Measurements from ENCODE around the gene CEBPA.

CEBPA gene

DNA sequence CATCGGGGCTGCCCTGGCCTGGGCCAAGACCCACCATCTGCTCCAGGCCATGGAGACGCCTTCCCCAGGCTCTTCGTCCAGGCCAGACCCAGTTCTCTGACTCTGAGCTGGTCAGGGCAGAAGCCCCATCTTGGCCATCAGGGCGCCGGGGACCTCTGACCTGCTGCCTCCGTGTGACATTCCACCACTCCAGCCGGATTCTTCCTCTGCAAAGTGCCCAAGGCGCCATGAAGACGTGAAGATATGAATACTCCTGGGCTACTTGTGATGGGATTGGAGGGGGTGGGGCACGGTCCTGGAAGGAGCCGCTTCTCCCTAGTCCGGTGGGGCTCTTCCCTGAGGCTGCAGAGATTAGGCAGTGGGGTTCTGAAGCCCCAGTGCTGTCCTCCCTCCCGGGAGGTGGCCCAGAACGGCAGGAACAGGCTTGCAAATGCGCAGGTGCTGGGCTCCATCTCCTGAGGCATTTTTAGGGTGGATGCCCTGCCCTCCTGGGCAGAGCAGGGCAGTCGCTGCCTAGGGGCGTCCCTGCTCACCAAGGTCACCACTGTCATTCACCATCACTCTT lies 50.7 kb downstream of the CEBPA start:
- TF ChIP-seq, protein P1, sequence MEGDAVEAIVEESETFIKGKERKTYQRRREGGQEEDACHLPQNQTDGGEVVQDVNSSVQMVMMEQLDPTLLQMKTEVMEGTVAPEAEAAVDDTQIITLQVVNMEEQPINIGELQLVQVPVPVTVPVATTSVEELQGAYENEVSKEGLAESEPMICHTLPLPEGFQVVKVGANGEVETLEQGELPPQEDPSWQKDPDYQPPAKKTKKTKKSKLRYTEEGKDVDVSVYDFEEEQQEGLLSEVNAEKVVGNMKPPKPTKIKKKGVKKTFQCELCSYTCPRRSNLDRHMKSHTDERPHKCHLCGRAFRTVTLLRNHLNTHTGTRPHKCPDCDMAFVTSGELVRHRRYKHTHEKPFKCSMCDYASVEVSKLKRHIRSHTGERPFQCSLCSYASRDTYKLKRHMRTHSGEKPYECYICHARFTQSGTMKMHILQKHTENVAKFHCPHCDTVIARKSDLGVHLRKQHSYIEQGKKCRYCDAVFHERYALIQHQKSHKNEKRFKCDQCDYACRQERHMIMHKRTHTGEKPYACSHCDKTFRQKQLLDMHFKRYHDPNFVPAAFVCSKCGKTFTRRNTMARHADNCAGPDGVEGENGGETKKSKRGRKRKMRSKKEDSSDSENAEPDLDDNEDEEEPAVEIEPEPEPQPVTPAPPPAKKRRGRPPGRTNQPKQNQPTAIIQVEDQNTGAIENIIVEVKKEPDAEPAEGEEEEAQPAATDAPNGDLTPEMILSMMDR (IDR thresholded peaks at IDR 0.05; ENCODE audit: low read depth, low read length) = no peak
- no peak for TF ChIP-seq EZH2phosphoT487 (IDR thresholded peaks at IDR 0.05; ENCODE audit: low read depth)
- H3K27me3 ChIP-seq (ENCODE audit: low read depth, low read length) = 0 out of 2 replicates have a peak, but pooled peaks cover 2% of the 10 kb centered on the region
- H3K4me3 ChIP-seq (ENCODE audit: low read length) = no peak overlapping the region
- no peaks in the 10 kb centered on the region for H3K9me3 ChIP-seq (ENCODE audit: insufficient read depth, low read length)
- no peak overlapping the region for H3K27ac ChIP-seq (ENCODE audit: low read length)
- H3K9ac ChIP-seq (ENCODE audit: low read length) = no peak overlapping the region
- no peaks in the 10 kb centered on the region for H3K4me1 ChIP-seq (ENCODE audit: low read length)
- no peaks in the 10 kb centered on the region for H4K20me1 ChIP-seq (ENCODE audit: insufficient read depth, low read length)
- no peak overlapping the region for H3K4me2 ChIP-seq (ENCODE audit: low read length)
- no peaks in the 10 kb centered on the region for H3K79me2 ChIP-seq (ENCODE audit: low read length)
- H3K36me3 ChIP-seq (replicated peaks; ENCODE audit: low read depth, low read length) = no peaks in the 10 kb centered on the region
- no peak overlapping the region for H2AFZ ChIP-seq (ENCODE audit: low read depth, low read length)

DNA sequence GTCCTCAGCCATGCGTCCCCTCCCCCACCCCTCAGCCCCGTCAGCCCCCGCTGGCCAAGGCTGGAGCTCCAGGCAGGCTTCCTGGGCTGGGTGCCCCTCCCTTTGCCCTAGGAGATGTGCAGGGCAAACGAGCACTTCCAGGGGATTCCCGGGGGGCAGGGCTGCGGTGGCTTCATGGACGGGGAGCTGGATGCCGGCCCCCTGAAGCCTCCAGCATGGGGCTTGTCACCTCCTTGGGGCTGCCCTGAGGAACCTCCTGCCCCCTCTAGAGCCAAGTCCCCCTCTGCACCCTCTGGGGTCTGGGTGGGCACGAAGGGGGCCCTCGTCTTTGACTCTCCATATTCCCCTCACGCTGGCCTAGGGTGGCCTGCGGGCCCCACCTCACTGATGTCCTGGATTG lies 51.3 kb downstream of the CEBPA start:
- TF ChIP-seq EZH2phosphoT487 (IDR thresholded peaks at IDR 0.05; ENCODE audit: low read depth) = no peak
- TF ChIP-seq, protein P1 (IDR thresholded peaks at IDR 0.05; ENCODE audit: low read depth, low read length) = no peak
- Histone ChIP-seq H3K4me1 (ENCODE audit: low read length) (no peaks in the 10 kb centered on the region), H2AFZ (ENCODE audit: low read depth, low read length) (no peak overlapping the region), H3K4me3 (ENCODE audit: low read length) (no peak overlapping the region), H3K4me2 (ENCODE audit: low read length) (no peak overlapping the region), H3K9me3 (ENCODE audit: insufficient read depth, low read length) (no peaks in the 10 kb centered on the region), H3K27ac (ENCODE audit: low read length) (no peak overlapping the region), H4K20me1 (ENCODE audit: insufficient read depth, low read length) (no peaks in the 10 kb centered on the region), H3K27me3 (ENCODE audit: low read depth, low read length) (0 out of 2 replicates have a peak, but pooled peaks cover 2% of the 10 kb centered on the region), H3K79me2 (ENCODE audit: low read length) (no peaks in the 10 kb centered on the region), H3K9ac (ENCODE audit: low read length) (no peak overlapping the region), H3K36me3 (replicated peaks; ENCODE audit: low read depth, low read length) (no peaks in the 10 kb centered on the region)

GRCh38 chr19:33250500-33250899 lies 51.8 kb downstream of the CEBPA start:
- H3K9ac ChIP-seq (ENCODE audit: low read length) = no peak overlapping the region
- H3K27ac ChIP-seq (ENCODE audit: low read length) = no peak overlapping the region
- H2AFZ ChIP-seq (ENCODE audit: low read depth, low read length) = no peak overlapping the region
- no peaks in the 10 kb centered on the region for H3K4me1 ChIP-seq (ENCODE audit: low read length)
- no peaks in the 10 kb centered on the region for H3K36me3 ChIP-seq (replicated peaks; ENCODE audit: low read depth, low read length)
- H3K4me3 ChIP-seq (ENCODE audit: low read length) = no peak overlapping the region
- H3K4me2 ChIP-seq (ENCODE audit: low read length) = no peak overlapping the region
- TF ChIP-seq, protein P1 (IDR thresholded peaks at IDR 0.05; ENCODE audit: low read depth, low read length) = no peak
- TF ChIP-seq EZH2phosphoT487 (IDR thresholded peaks at IDR 0.05; ENCODE audit: low read depth) = no peak
- H4K20me1 ChIP-seq (ENCODE audit: insufficient read depth, low read length) = no peaks in the 10 kb centered on the region
- no peaks in the 10 kb centered on the region for H3K79me2 ChIP-seq (ENCODE audit: low read length)
- no peaks in the 10 kb centered on the region for H3K9me3 ChIP-seq (ENCODE audit: insufficient read depth, low read length)
- 0 out of 2 replicates have a peak, but pooled peaks cover 2% of the 10 kb centered on the region for H3K27me3 ChIP-seq (ENCODE audit: low read depth, low read length)
